ENCODE data around the gene ZNF837.

The ZNF837 gene

DNA sequence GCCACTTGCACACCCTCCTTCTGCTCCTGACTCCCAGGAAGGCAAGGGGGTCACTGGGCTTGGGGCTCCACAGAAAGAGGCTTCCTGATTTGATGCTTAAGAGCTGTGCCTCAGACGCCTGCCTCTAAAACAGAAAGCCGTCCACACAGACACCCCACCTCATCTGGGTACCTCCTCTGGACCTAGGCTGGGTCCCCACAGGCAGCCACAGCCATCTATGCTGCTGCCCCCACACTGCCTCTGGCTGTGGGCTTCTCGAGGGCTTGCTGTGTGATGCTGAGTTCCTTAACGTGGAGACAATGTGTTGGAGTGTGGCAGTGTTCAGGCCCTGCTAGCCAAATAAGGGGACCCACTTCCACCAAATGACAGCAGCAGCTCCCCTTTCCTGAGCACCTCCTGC is 62.5 kb downstream of the ZNF837 start:
- no peak for DNase-seq (ENCODE audit: low spot score)
